GM18867 (cell line): ENCODE results near the gene TRIM15.
"Not testable (repeated sequence)": the region's sequence is repeated elsewhere in the genome, so short reads cannot be mapped to it uniquely, and the experiment has no call there.

Experiments
- ATAC-seq: cut with Tn5 transposase; IDR thresholded peaks from one replicate; pipeline ENCODE4 v1.9.1; 2021; ENCODE audit warnings: mild to moderate bottlenecking, moderate library complexity; ENCODE audit not compliant: unreplicated experiment

Gene TRIM15

DNA sequence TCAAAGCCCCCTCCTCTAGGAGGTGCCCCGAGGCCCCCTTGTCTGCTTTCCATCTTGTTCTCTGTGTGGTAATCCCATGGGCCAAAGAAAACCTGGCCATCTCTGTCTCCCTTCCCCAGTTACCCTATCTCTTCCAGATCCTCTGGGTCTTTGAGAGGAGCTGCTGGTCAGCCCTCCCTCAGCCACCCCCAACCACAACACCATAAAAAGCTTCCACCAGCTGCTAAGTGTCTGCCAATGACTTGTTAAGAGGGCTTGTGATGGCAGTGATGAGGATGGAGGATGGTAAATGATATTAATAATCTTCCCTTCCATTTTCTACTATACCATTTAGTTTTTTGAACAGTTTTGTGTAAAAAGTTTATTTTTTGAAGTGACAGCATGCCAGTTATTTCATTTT lies 32.6 kb downstream of the TRIM15 start:
- no peak for ATAC-seq

DNA sequence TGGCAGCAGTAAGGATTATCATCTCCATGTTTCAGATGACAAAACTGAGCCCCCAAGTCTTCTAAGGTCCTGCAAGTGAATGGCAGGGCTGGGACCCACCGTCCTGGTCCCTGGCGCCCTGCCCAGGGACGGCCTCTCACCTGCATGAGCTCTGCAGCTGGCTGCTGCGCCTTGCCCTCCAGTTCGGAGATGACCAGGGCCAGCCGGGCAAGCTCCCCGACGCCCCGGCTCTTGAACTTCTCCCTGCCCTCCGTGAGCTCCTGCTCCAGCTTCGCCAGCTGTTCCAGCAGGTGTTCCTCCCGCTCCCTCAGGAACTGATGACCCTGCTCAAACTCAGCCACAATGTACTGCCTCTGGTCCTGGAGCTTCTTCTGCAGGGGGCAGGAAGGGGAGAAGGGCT lies 33.0 kb downstream of the TRIM15 start:
- no peak for ATAC-seq

DNA sequence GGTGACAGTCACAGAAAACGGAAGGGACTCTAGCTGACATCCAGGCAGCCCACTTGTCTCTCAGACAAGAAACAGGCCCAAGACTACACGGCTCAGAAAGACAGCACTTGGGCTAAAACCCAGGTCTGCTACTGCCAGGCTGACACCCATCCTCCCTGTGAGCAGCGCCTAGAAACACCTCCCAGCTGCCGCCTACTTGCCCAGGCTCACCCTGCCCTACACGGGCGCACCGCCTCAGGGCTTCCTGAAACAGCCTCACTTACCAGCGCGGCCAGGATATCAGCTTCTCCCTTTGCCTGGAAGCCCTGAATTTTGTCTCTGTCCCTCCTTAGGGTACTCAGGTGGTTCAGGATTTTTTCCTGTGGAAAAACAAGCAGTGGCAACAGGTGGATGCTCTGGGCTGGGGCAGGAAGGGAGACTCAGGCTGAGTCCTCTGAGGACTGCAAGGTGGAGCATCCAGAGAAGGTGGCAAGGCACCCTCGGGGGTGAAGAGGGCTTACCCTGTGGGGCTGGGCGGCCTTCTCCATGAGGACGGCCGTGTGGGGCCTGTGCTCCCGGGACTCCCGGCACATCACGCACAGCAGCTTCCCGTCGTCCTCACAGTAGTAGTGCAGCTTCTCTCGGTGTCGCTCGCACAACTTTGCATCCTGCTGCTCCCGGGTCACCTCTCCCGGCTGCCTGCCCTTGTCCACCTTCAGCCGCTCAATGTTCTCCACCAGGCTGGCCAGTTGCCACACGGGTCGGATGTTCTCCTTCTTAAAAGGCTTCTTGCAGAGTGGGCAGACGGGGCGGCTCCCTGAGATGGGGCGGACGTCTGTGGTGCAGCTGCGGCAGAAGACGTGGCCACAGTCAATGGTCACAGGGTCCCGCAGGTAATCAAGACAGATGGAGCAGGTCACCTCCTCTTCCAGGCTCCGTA lies 35.1 kb downstream of the TRIM15 start:
- ATAC-seq: no peak

DNA sequence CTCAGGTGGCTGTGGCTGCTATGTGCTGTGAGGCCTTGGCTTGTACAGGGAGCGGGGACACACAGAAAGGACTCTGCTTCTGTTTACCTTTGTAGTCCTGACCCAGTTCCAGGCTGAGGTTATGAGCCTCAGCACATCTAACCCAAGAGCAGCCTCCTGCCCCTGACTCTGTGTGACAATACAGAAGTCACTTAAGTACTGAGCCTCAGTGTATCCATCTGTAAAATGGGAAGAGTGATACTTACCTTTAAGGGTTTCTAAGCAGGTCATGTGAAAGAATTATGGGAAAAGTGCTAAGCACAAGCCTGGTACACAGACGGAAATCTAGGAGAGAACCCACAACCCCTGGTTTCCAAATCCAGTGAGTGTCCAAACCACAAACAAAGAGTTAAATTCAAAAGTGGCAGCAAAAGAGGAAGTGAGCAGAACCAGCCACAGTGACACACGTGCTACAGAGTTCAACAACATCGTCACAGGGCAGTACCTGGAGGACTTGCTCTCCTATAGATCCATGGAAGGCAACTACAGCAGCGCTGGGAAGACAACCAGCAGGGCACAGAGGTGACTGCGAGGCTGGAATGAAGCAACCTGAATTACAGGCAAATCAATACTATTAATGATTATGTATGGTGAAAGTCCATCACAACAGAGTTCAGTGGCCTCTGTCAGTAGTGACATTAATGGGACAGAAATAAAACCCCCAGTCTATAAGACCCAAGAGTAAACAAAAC lies 37.4 kb downstream of the TRIM15 start:
- ATAC-seq: peak; percentile 71

DNA sequence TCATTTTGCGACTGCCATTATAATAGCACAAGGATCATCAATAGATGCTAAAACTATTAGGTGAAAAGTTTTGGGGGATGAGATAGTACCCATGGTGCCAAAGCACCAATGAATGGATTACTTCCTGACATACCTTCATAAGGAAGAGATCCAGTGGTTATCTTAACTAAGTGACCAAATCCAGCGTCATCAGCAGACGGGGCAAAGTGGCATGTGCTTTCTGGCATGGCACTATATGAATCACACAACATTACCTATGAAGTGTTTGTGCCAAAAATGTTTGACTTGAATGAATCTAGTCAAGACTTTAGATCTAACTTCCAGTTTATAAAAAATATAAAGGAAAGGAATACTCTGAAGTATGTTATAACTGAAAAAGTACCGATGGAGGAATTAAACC lies 39.0 kb downstream of the TRIM15 start:
- ATAC-seq: no peak

DNA sequence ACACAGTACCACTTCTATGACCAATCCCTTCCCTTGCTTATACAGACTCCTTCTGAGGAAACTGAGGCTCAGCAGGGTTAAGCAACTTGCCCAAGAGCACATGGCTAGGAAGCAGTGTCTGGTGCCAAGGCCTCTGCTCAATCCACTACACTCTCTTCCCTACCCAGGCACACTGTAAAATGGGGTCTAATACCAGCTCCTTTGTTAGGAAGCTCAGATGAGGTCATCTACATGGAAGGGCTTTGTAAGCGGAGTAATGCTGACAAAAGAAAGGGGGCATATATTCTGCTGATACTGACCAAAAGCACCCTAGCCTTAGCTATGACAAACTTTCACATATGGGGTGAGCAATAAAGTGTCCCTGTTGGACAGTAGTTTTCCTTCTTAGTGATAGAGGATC lies 40.8 kb downstream of the TRIM15 start:
- ATAC-seq: no peak

DNA sequence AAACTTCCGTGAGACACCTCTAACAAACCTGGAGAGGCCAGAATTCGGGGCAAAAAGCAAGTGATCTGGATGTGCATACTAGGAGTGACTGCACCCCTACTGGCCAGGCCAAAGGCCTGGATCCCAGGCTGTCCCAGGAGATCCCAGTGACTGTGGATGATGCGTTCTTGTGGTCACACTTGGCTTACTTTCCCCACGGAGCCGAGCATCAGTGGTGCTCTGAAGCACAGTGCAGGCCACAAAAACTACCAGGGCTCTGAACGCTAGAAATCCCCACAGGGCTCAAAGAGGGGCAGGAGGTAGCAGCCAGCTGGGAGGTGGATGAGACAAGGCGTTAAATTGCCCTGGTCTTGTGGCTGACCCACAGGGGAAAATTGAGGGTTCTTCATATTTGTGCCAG lies 42.8 kb downstream of the TRIM15 start:
- no peak for ATAC-seq

DNA sequence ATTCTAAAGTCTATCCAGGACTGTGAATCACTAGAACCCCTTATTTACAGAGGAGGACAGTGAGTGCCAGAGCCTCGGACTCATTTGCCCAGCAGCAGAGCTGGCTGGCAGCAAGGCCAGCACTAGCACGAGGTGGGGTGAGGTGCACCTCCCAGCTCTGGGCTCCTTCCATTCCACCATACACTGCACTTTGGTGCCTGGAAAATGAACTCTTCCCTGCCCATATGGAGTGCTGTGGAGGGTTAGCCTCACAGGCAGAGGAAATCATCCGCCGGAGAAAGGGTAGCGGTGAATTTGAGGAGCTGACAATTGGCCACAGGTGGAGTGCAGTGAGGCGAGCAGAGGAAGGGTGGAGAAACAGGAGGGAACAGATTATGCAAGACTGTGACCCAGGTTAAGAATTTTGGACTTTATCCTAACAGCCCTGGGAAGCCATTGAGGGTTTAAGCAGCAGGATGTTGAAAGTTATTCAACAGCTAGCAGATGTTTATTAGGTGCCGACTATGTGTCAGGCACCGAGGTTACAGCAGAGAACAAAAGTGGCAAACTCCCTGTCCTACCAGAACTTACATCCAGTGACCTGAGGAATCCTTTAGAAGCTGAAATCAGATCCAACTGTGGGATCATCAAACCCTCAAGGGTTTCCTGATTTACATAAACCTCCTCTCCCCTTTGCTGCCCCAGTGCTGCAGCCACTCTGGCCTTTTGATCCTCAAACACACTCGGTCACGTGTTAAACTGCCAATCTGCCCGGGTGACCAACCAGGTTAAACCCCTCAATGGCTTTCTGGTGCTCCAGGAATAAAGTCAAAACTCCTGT lies 43.7 kb downstream of the TRIM15 start:
- ATAC-seq: no peak

DNA sequence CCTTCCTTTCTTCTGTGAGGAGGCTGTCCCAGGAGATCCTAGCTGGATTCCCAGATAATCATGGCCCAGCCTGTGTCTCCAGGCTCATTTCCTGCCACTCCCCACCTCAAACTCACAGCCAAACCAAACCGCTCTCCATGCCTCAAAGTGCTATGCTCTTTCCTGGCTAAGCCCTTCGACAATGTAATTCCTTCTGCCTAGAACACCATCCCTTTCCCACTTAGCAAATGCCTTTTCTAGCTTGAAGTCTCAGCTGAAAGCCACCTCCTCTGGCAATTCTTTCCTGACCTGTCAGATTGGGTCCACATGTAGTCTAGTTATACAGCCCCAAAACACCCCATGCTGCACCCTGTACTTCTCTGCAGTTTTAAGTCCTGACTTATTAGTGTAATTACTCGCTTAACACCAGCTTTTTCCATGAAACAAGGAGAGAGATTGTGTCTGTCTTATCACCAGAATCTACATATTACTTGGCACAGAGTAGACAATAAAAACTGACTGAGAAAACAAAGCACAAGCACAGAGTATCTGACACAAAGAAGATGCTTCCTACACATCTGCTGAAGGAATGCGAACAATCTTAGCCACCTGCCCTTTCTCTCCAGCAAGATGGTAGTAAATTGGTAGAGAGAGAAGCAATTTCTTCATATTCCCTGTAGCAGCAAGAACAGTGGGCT lies 44.4 kb downstream of the TRIM15 start:
- ATAC-seq: no peak

DNA sequence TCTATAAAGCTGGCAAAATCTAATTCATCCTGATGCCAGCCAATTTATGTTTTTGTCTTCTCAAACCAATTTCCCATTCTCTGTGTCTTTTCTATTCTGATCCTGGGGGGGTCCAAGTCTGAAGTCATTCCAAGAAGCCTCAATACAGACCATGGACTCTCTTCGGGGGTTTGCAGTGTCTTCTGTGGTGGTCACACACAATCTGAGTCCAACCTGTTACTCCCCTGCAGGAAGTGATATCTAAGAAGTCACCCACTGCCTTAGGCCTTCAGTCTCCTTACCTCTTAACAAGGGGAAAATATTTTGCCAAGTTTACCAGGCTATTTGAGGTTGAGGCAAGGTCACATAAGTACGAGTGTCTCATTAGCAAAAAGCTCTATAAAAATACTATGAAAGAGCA lies 48.0 kb downstream of the TRIM15 start:
- ATAC-seq: no peak

DNA sequence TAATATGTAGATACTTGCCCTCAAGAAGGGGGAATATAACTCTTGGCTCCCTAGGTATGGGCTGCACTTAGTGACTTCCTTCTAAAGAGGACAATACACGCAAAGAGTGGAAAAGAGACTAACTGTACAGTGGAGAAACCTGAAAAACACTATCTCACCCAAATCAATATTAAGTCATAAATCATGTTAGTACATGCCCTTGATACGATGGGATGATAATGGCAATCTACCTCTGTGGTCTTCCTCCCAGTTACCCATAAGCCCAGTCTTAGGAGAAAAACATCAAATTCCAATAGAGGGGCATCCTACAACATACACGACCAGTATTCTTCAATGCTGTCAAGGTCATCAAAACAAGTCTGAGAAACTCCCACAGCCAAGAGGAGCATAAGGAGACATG lies 48.6 kb downstream of the TRIM15 start:
- ATAC-seq: no peak

DNA sequence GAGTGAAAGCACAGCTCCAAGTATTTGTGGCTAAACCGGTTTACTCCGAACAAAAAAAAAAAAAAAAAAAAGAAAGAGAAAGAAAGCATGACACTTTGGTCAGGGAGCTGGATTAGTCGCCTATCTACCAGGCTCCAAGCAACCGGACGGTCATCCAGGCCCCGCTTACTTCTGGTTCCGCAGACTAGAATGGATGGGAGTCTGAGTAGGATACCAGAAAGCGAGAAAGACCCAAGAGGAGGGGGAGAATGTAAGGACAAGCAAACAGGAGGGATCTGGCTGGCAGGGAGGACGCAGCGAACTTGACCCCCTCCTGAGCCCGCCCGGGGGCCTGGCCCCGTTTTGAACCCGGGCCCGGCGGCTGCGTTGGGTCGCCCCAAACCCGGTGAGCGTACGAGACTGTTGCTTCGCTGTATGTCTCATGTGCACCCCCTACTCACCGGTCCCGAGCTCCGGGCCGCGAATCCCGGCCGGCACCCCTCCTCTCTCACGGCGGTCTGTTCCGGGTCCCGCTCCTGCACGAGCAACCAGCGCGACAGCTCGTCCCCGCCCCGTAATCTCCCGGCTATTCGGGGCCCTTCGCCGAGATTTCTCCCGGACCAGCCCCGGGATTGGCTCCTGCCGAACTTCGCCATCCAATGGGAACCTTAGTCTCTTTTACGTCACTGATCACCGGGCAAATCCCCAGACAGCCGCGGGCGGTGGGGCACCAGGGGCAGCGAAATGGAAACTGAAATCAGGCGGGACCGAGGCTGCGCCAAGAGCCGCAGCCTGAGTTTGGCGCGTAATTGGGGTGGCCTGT lies 49.7 kb downstream of the TRIM15 start, which contains the start of gene TRIM26:
TSS of gene TRIM26 (minus strand) at position 542 of the 802 bp plus-strand sequence. CDS start 14,303 bp downstream, outside the sequence.
- ATAC-seq: peak; percentile 81

DNA sequence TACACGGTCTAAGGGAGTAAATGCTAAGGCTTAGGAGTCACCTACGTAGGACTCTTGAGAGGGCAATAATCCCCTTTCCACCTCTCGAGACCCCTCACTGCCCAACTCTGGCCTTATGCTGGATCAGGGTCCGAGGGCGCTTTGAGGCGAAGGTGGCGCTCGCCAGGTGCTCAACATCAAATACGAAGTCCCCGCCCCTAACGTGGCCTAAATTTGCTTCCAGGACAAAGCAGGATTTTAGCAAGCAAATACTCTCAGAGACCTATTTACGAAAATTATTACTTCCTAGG lies 50.3 kb downstream of the TRIM15 start:
- ATAC-seq: no peak

DNA sequence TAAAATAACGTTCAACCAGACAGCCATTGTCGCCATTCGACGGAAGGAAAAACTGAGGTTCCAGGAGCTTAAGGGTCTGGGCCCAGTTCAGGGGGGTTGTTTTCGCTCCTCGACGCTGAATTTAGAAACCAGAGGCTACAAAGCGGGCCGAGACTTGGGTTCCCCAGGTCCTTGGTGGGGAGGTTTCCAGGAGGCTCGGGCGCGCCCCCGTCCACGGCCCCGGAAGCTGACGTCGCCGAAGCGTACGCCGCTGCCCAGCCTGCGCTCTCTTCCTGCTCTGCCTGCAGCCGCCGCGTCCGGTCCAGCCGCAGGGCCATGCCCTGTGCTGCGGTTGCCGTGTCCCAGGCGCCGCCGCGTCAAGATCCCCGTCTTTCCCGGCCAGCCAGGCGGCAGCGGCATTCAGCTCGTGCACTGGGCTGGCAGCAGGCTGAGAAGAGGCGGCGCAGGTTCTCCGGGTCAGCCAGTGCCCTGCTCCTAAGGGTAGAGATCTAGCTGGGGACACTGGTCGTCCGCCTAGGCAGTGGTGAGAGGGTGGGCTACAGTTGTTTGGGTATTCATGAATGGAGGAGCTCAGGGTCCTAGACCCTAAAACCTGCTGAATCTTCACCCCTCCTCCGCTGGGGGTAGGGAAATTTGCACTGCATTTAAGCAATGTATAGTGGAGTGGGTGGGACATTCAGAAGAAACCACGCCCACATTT lies 50.8 kb downstream of the TRIM15 start:
- peak; percentile 59 for ATAC-seq

DNA sequence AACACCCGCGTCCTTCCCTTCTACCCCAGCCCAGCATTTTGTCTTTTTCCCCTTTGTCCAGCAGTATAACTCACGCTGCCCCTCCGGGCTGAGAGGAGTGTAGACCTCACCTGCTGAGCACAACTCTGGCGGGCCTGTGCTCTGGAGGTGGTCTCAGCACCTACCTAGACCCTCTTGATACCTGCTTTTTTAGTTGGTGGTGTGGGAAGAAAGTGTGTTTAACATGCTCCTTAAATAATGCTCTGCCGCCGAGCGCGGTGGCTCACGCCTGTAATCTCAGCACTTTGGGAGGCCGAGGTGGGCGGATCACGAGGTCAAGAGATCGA lies 51.3 kb downstream of the TRIM15 start:
- no peak for ATAC-seq

DNA sequence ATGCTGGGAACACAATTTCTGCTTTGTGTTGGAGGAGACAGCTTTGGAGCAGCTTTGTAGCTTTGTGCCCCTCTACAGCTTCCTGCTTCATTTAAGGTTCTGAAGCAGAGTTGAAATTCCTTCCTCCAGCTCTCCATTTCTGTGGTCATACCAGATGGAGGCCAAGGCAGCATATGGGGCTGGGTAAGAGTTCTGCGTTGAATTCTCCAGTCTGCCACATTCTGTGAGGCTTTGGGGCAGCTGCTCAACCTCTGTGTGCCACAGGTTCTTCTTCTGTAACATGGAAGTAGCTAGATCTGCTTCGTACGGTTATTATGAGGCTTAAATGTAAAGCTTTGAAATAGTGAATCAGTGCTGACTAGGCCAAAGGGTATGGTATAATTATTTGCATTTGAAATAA lies 52.8 kb downstream of the TRIM15 start:
- no peak for ATAC-seq

DNA sequence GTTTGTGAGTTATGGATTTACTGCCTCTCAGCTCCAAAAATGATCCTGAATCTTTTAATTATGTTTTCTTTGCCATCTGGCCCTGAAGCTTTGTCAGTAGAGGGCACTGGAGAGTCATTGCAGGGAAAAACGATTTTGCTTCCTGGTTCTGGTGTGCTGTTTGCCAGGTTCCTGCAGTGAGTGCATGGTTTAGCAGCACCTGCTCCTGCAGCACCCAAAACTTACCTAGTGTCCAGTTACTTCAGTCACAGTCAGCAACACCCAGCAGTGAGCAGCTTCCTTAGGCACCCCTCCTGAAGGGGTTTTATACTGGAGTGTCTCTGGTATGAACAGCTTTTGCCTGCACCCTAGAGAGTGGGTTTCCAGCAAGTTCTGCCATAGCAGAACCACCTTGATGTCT lies 55.9 kb downstream of the TRIM15 start:
- no peak for ATAC-seq

DNA sequence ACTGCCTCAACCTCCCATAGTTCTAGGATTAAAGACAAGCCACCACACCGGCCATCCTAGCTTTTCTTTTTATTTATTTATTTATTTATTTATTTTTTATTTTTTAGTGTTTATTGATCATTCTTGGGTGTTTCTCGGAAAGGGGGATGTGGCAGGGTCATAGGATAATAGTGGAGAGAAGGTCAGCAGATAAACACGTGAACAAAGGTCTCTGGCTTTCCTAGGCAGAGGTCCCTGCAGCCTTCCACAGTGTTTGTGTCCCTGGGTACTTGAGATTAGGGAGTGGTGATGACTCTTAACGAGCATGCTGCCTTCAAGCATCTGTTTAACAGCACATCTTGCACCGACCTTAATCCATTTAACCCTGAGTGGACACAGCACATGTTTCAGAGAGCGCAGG lies 58.0 kb downstream of the TRIM15 start:
- ATAC-seq: not testable (repeated sequence)

DNA sequence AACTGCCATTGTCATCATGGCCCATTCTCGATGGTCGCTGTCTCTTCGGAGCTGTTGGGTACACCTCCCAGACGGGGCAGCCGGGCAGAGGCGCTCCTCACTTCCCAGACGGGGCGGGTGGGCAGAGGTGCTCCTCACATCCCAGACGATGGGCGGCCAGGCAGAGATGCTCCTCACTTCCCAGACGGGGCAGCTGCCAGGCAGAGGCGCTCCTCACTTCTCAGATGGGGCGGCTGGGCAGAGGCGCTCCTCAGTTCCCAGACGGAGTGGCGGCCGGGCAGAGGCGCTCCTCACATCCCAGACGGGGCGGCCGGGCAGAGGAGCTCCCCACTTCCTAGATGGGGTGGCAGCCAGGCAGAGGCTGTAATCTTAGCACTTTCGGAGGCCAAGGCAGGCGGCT lies 58.6 kb downstream of the TRIM15 start:
- ATAC-seq: not testable (repeated sequence)
